ENCODE measurements around the gene MAP3K10.
"Not testable (repeated sequence)": the region's sequence is repeated elsewhere in the genome, so short reads cannot be mapped to it uniquely, and the experiment has no call there.

The MAP3K10 gene

GRCh38 chr19:40214936-40215335 is 23.7 kb downstream of the MAP3K10 start:
- Mint-ChIP-seq H3K9me3 (no peaks in the 10 kb centered on the region), H3K36me3 (ENCODE audit: low read depth) (peaks cover 20% of the 10 kb centered on the region), H3K27ac (no peak overlapping the region), H3K4me1 (peaks cover 9% of the 10 kb centered on the region), H3K4me3 (no peak overlapping the region), H3K27me3 (ENCODE audit: low read depth) (peaks cover 48% of the 10 kb centered on the region)
- TF ChIP-seq, protein P1, sequence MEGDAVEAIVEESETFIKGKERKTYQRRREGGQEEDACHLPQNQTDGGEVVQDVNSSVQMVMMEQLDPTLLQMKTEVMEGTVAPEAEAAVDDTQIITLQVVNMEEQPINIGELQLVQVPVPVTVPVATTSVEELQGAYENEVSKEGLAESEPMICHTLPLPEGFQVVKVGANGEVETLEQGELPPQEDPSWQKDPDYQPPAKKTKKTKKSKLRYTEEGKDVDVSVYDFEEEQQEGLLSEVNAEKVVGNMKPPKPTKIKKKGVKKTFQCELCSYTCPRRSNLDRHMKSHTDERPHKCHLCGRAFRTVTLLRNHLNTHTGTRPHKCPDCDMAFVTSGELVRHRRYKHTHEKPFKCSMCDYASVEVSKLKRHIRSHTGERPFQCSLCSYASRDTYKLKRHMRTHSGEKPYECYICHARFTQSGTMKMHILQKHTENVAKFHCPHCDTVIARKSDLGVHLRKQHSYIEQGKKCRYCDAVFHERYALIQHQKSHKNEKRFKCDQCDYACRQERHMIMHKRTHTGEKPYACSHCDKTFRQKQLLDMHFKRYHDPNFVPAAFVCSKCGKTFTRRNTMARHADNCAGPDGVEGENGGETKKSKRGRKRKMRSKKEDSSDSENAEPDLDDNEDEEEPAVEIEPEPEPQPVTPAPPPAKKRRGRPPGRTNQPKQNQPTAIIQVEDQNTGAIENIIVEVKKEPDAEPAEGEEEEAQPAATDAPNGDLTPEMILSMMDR (IDR thresholded peaks at IDR 0.05; ENCODE audit: unreplicated experiment in 3 of 3): no peak

DNA sequence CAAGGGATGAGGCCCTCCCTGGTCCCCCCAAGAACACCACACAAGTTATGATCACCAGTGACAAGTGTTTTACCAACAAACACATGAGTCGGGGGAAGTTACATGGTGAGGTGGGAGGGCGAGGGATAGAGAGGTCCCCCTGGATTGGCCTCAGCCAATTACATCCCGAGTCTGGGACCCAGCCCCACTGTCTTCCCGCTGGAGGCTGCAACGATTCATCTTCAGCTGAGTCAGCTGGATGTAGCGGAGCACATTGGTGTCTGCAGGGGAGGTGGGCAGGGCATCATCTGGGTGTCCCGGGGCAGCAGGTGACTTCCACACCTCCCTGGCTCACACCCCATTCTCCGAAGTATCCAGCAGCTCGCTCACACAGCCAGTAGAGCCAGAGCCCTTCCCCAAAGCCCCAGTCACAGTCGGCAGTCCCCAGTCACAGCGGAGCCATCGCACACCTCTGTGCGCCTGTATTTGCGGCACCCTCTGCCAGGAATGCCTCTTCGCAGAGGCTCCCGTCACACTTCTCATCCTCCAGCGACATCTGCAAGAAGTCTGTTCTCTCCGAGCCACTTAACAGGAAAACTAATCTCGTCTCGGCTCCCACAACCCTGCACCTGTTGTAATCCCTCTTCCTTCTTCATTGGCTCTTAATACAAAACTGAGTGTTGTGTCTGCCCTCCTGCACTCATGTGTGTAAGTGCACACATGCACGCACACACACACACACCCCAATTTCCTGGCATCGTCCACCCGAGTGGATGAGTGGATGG is 25.0 kb downstream of the MAP3K10 start:
- no peaks in the 10 kb centered on the region for H3K9me3 Mint-ChIP-seq
- peaks cover 9% of the 10 kb centered on the region for H3K4me1 Mint-ChIP-seq
- H3K27ac Mint-ChIP-seq: no peak overlapping the region
- TF ChIP-seq, protein P1 (IDR thresholded peaks at IDR 0.05; ENCODE audit: unreplicated experiment in 3 of 3): no peak
- peaks cover 11% of the 10 kb centered on the region for H3K36me3 Mint-ChIP-seq (ENCODE audit: low read depth)
- peaks cover 59% of the 10 kb centered on the region for H3K27me3 Mint-ChIP-seq (ENCODE audit: low read depth)
- no peak overlapping the region for H3K4me3 Mint-ChIP-seq

GRCh38 chr19:40216777-40217026 is 25.5 kb downstream of the MAP3K10 start:
- H3K36me3 Mint-ChIP-seq (ENCODE audit: low read depth): peaks cover 7% of the 10 kb centered on the region
- TF ChIP-seq, protein P1 (IDR thresholded peaks at IDR 0.05; ENCODE audit: unreplicated experiment in 3 of 3): no peak
- H3K27ac Mint-ChIP-seq: no peak overlapping the region
- H3K4me3 Mint-ChIP-seq: no peak overlapping the region
- H3K4me1 Mint-ChIP-seq: peaks cover 9% of the 10 kb centered on the region
- H3K27me3 Mint-ChIP-seq (ENCODE audit: low read depth): peaks cover 64% of the 10 kb centered on the region
- no peaks in the 10 kb centered on the region for H3K9me3 Mint-ChIP-seq

GRCh38 chr19:40217027-40217810 is 26.0 kb downstream of the MAP3K10 start:
- TF ChIP-seq, protein P1 (IDR thresholded peaks at IDR 0.05; ENCODE audit: unreplicated experiment in 3 of 3): peak in 2 of 3 experiments; percentile 14 to 40
- H3K36me3 Mint-ChIP-seq (ENCODE audit: low read depth): peaks cover 11% of the 10 kb centered on the region
- peaks cover 13% of the 10 kb centered on the region for H3K4me1 Mint-ChIP-seq

DNA sequence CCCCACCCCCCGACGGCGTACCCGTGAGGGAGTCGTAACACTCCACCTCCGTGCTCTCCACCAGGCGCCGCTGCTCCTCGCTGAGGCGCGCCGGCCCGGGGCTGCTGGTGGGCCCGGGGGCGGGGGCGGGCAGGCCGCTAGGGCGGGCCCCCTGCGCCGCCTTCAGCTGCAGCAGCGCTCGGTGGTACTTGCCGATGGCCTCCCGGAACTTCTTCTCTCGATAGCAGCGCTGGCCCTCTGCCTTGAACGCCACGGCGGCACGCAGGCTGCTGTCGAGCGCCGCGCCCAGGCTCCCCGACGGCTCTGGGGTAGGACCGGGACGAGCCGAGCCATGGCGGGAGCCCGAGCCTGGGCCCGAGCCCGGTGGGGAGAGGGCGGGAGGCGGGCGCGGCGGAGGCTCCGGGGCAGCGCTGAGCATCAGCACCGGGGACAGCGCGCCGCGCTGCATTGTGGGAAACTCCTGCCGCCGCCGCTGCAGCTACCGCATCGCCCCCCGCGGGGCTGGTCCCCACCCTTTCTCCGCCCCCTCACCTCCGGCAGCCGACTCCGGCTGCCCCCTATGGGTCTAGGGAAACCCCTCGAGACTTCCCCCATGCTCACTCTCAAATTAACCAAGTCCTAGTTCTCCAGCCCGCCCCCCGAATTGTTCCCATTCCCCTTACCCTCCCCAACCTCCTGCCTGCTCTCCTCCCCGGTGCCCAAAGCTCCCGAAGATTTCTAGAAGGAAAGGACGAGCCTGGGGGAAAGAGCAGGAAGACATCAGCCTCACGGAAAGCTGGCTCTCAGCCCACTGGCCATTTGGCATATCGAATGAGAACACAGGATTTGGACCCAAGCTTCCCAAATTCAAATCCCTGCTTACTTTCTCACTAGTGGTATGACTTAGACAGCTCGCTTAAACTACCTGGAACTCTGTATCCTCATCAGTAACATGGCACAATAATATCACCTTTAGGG is 27.0 kb downstream of the MAP3K10 start, which contains the start of gene TTC9B:
TTC9B (minus strand) TSS at position 451 of the 957 bp plus-strand sequence; CDS start at position 448, 3 bp downstream.
- H3K27ac Mint-ChIP-seq: no peak within 1 kb of the TSS
- H3K9me3 Mint-ChIP-seq: peaks cover 3% of the 10 kb centered on the region

More at GRCh38 chr19:40217027-40217810, 26.0 kb downstream of the MAP3K10 start:
- Mint-ChIP-seq H3K27me3 (ENCODE audit: low read depth) (peaks cover 70% of the 10 kb centered on the region), H3K27ac (no peak overlapping the region), H3K9me3 (peaks cover 3% of the 10 kb centered on the region), H3K4me3 (no peak overlapping the region)

GRCh38 chr19:40219029-40219428 is 27.8 kb downstream of the MAP3K10 start:
- Mint-ChIP-seq H3K27me3 (ENCODE audit: low read depth) (peaks cover 77% of the 10 kb centered on the region), H3K4me1 (peaks cover 13% of the 10 kb centered on the region)
- H3K9me3 Mint-ChIP-seq; H3K4me3 Mint-ChIP-seq; H3K27ac Mint-ChIP-seq; H3K36me3 Mint-ChIP-seq (ENCODE audit: low read depth): not testable (repeated sequence)

More for the DNA sequence above, 27.0 kb downstream of the MAP3K10 start, which contains the start of gene TTC9B:
- Mint-ChIP-seq H3K4me3 (no peak within 1 kb of the TSS), H3K4me1 (peaks cover 13% of the 10 kb centered on the region), H3K27me3 (ENCODE audit: low read depth) (peaks cover 70% of the 10 kb centered on the region), H3K36me3 (ENCODE audit: low read depth) (peaks cover 8% of the 10 kb centered on the region)
- TF ChIP-seq, protein P1 (IDR thresholded peaks at IDR 0.05; ENCODE audit: unreplicated experiment in 3 of 3): no peak

Measured in nephron (organoid).